DND-41 (cell line): Measurements from ENCODE around the gene TRAK1.

Experiments used
- ATAC-seq: fragments of 200-7000 bp; cut with Tn5 transposase; 3 replicates; pipeline ENCODE4 v1.9.1; 2021; ENCODE audit warnings: low read depth; ENCODE audit not compliant: insufficient read depth
- DNase-seq: peaks from one replicate; pipeline ENCODE4 v3.0.0-alpha.2; 2020
- H2AFZ ChIP-seq: 2 replicates; pipeline ENCODE4 v1.6.0; 2012; ENCODE audit warnings: low read depth, low read length
- H3K27ac ChIP-seq: 2 replicates; pipeline ENCODE4 v1.5.1; 2012; ENCODE audit warnings: low read length, inconsistent platforms
- H3K27me3 ChIP-seq: fragments of 200-600 bp; sonication (generic); 2 replicates; pipeline ENCODE4 v1.6.0; 2012; ENCODE audit warnings: low read length, mild to moderate bottlenecking, inconsistent platforms; ENCODE audit not compliant: insufficient read depth, poor library complexity
- H3K36me3 ChIP-seq: 2 replicates; pipeline ENCODE4 v1.5.1; 2012; ENCODE audit warnings: low read length, inconsistent platforms; ENCODE audit not compliant: insufficient read depth
- H3K4me1 ChIP-seq: 2 replicates; pipeline ENCODE4 v1.5.1; 2012; ENCODE audit warnings: mild to moderate bottlenecking, low read length; ENCODE audit not compliant: insufficient read depth
- H3K4me2 ChIP-seq: 2 replicates; pipeline ENCODE4 v1.6.0; 2012; ENCODE audit warnings: mild to moderate bottlenecking, moderate library complexity, low read length, inconsistent platforms; ENCODE audit not compliant: insufficient read depth
- H3K4me3 ChIP-seq, 2 experiments: fragments of 200-600 bp in 1 of 2; shearing (Covaris generic) in 1 of 2; 2 replicates each; pipeline ENCODE4 v1.5.1; 2012 to 2016; ENCODE audit warnings: inconsistent platforms in 2 of 2, low read length in 2 of 2, mild to moderate bottlenecking in 2 of 2, low read depth in 1 of 2, moderate library complexity in 1 of 2
- H3K79me2 ChIP-seq: 2 replicates; pipeline ENCODE4 v1.6.0; 2012; ENCODE audit warnings: low read length, inconsistent platforms; ENCODE audit not compliant: insufficient read depth
- H3K9ac ChIP-seq: 2 replicates; pipeline ENCODE4 v1.6.0; 2012; ENCODE audit warnings: low read depth, mild to moderate bottlenecking, inconsistent platforms, low read length, moderate library complexity
- H3K9me3 ChIP-seq: 2 replicates; pipeline ENCODE4 v1.5.1; 2012; ENCODE audit warnings: low read length, moderate library complexity, mild to moderate bottlenecking, inconsistent platforms; ENCODE audit not compliant: insufficient read depth, severe bottlenecking
- H4K20me1 ChIP-seq: 2 replicates; pipeline ENCODE4 v1.6.0; 2012; ENCODE audit warnings: low read length; ENCODE audit not compliant: insufficient read depth
- EZH2 ChIP-seq: IDR thresholded peaks from 3 replicates; pipeline ENCODE4 v1.6.1; 2012; ENCODE audit warnings: borderline replicate concordance, low read depth, mild to moderate bottlenecking, moderate library complexity, low read length, inconsistent platforms; ENCODE audit not compliant: severe bottlenecking
- TF ChIP-seq, protein P1 (sequence below): IDR thresholded peaks from 2 replicates; pipeline ENCODE4 v1.5.1; 2012; ENCODE audit warnings: borderline replicate concordance, low read length, moderate library complexity, mild to moderate bottlenecking; ENCODE audit not compliant: poor library complexity, severe bottlenecking; ENCODE audit errors: extremely low read depth

TRAK1 gene

DNA sequence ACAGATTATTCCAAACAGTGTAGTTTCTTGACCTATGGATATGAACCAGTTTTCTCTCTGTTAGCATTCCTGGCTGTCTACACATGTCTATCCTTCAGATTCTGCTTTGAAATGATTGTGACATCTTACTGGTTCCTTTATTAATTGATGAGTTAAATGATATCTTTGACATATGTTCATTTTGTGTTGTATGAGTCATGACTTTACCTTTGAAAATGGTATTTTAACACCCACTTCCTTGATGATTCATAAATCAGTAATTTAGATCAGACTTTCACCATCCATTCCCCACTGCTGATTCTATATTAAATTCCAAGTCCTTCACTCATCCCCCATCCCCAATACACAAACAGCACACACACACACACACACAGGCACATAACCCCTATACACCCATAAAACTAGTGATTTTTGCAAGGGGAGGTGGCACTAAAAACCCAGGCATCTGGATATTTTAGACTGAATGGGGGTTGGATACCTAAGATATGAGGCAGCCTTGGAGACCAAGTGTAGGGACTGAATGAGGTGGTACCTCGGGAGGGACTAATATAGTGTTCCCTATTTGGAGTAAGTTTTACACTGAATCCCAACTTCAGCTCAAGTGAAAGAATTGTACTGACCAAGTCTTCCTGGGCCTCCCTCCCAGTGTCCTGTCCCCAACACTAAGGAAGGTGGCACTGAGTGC lies 165.1 kb downstream of the TRAK1 start:
- no peak for DNase-seq
- Histone ChIP-seq H3K4me1 (no peaks in the 10 kb centered on the region), H3K9me3 (no peaks in the 10 kb centered on the region), H3K27ac (no peak overlapping the region), H3K79me2 (no peaks in the 10 kb centered on the region), H3K4me2 (no peak overlapping the region), H3K4me3 (no peak overlapping the region), H3K9ac (no peak overlapping the region), H2AFZ (no peak overlapping the region), H3K36me3 (no peaks in the 10 kb centered on the region), H3K27me3 (peaks cover 7% of the 10 kb centered on the region), H4K20me1 (no peaks in the 10 kb centered on the region)
- ATAC-seq: no peak
- TF ChIP-seq EZH2: no peak
- TF ChIP-seq, protein P1, sequence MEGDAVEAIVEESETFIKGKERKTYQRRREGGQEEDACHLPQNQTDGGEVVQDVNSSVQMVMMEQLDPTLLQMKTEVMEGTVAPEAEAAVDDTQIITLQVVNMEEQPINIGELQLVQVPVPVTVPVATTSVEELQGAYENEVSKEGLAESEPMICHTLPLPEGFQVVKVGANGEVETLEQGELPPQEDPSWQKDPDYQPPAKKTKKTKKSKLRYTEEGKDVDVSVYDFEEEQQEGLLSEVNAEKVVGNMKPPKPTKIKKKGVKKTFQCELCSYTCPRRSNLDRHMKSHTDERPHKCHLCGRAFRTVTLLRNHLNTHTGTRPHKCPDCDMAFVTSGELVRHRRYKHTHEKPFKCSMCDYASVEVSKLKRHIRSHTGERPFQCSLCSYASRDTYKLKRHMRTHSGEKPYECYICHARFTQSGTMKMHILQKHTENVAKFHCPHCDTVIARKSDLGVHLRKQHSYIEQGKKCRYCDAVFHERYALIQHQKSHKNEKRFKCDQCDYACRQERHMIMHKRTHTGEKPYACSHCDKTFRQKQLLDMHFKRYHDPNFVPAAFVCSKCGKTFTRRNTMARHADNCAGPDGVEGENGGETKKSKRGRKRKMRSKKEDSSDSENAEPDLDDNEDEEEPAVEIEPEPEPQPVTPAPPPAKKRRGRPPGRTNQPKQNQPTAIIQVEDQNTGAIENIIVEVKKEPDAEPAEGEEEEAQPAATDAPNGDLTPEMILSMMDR: no peak

- Histone ChIP-seq H3K9ac (no peak overlapping the region), H4K20me1 (no peaks in the 10 kb centered on the region), H3K27ac (no peak overlapping the region), H3K27me3 (peaks cover 6% of the 10 kb centered on the region), H2AFZ (no peak overlapping the region), H3K36me3 (no peaks in the 10 kb centered on the region), H3K4me1 (no peaks in the 10 kb centered on the region), H3K4me3 (no peak overlapping the region), H3K9me3 (no peaks in the 10 kb centered on the region), H3K79me2 (no peaks in the 10 kb centered on the region), H3K4me2 (no peak overlapping the region)
- ATAC-seq: no peak
- no peak for DNase-seq
- no peak for TF ChIP-seq EZH2
- TF ChIP-seq, protein P1: no peak
Measured at GRCh38 chr3:42257007-42257406, 165.8 kb downstream of the TRAK1 start.

DNA sequence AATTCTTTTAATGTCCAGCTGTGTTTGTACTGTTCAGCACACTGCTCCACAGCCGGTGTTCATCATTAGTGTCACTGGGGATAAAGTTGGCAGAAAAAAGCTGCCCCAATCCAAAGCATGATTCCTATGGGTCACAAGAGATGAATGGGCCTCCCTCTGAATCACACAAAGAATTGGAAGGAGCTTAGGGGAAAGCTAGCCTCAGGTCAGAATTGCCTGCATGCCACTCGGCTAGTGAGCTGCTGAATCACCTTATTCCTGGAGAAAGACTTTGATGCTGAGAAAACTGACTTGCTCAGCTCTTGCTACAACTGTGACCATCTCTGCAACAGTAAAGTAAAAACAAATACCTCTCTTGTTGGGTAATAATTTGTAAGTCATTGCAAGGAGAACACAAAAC lies 171.4 kb downstream of the TRAK1 start:
- ATAC-seq (no peak), DNase-seq (no peak)
- TF ChIP-seq, protein P1: no peak
- TF ChIP-seq EZH2: no peak
- Histone ChIP-seq H3K79me2 (no peaks in the 10 kb centered on the region), H3K4me1 (no peaks in the 10 kb centered on the region), H3K9me3 (no peaks in the 10 kb centered on the region), H3K9ac (no peak overlapping the region), H3K4me3 (no peak overlapping the region), H2AFZ (no peak overlapping the region), H4K20me1 (no peaks in the 10 kb centered on the region), H3K4me2 (no peak overlapping the region), H3K27me3 (no peaks in the 10 kb centered on the region), H3K36me3 (no peaks in the 10 kb centered on the region), H3K27ac (no peak overlapping the region)
